IPS-NIHi7 (cell line): ENCODE measurements around the gene OR5AU1.
A peak's percentile ranks its signal among the peaks of the same experiment; 100 is the strongest.

Experiments
- DNase-seq: peaks from one replicate; pipeline ENCODE4 v3.0.0; 2012; ENCODE audit warnings: mixed read lengths; ENCODE audit errors: extremely low spot score

The OR5AU1 gene

GRCh38 chr14:21107283-21107800 is 48.5 kb downstream of the OR5AU1 start:
- DNase-seq: no peak

DNA sequence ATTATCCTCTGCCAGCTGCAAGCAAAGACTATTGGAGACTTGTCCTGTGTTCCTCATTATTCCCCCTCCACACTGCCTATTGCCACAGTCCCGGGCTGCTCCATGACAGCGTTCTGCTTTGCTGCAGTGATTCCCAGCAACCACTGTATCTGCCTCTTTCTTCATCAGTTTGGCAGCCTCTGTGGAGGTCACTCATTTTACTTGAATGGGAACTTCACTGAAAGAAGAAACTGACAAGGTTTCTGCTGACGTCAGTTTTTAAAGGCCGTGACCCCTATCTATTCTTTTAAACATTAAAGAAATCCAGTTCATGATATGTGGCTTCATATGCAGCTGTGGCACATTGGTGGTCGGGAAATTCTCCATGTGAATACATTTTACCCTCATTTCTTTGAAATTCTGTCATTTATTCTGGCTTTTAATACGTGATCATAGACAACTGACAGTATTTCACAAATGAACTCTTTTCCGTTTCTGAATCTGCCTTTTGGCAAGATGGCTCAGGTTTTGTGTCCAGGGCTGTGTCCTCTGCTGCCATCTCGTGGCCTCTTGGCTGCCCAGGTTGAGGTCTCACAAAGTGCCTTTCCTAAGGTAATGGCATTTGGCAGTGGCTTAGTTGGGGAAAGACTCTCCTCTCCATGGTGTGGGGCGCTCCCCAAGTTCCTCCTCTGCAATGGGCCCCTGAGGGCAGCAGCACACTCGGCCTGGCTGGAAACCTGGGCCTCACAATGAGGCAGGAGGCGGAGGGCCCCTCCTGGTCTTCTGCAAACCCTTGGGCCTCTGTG is 49.2 kb downstream of the OR5AU1 start:
- peak; percentile 82 for DNase-seq

GRCh38 chr14:21106176-21106497 is 49.7 kb downstream of the OR5AU1 start:
- no peak for DNase-seq

DNA sequence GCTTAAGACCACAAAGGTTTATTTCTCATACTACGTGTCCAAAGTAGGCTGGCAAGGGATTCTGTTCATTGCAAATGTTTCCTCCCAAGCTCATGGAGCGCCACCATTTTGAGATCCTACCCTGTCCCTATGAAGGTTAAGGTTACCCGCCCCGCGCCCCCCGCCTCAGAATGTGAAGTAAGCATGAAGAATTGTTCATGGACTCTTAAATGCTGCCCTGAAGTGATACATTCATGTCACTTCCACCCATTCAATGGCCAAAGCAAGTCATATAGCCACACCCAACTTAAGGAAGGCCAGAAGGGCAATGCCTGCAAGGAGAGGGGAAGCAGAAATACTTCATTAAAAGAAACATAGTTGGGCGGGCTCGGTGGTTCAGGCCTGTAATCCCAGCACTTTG is 50.8 kb downstream of the OR5AU1 start:
- DNase-seq: no peak
